ENCODE results near the gene RALGDS.
"Not testable (repeated sequence)": the region's sequence is repeated elsewhere in the genome, so short reads cannot be mapped to it uniquely, and the experiment has no call there.

The RALGDS gene

GRCh38 chr9:133104718-133105460, 16.2 kb downstream of the RALGDS start:
- no peak for DNase-seq

GRCh38 chr9:133103987-133104505, 17.0 kb downstream of the RALGDS start:
- DNase-seq = no peak

DNA sequence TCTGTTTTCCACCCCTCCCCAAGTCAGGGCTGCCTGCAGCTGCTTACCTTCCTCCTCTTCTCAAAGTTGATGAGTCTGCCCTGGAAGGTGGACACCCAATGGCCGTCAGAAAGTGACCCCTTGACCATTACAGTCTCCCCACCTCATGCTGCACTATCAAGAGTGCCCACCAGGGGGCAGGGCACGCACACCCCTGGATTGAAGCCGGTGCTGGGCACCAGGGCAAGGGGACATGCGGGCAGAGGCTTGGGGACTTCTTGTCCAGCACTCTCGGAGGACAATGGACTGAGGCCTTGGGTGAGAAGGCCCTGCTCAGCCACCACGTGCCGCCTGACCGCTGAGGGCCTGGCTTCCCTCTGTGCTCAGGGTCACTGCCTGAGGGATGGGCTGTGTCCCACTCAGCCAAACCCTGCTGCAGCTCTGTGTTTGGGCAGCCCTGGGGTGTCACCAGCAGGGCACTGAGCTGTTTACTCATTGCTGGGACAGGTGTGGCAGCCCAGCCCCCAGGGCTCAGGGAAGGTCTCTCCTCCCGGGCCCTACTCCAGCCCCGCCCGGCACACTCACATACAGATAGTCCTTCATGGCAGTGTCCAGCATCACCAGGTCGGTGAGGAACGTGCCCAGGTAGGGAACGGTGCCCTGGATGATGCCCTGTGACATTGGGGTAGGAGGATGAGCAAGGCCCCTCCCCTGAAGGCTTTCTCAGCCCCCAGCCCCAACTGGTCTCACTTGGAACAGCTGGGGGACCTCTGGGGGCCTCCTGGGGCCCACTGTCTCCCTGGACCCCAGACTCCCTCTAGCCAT, 17.7 kb downstream of the RALGDS start:
- DNase-seq = no peak

- no peak for DNase-seq
These were observed 18.6 kb downstream of the RALGDS start for GRCh38 chr9:133102190-133103021.

- no peak for DNase-seq
These were observed 19.5 kb downstream of the RALGDS start for GRCh38 chr9:133101356-133102189.

DNA sequence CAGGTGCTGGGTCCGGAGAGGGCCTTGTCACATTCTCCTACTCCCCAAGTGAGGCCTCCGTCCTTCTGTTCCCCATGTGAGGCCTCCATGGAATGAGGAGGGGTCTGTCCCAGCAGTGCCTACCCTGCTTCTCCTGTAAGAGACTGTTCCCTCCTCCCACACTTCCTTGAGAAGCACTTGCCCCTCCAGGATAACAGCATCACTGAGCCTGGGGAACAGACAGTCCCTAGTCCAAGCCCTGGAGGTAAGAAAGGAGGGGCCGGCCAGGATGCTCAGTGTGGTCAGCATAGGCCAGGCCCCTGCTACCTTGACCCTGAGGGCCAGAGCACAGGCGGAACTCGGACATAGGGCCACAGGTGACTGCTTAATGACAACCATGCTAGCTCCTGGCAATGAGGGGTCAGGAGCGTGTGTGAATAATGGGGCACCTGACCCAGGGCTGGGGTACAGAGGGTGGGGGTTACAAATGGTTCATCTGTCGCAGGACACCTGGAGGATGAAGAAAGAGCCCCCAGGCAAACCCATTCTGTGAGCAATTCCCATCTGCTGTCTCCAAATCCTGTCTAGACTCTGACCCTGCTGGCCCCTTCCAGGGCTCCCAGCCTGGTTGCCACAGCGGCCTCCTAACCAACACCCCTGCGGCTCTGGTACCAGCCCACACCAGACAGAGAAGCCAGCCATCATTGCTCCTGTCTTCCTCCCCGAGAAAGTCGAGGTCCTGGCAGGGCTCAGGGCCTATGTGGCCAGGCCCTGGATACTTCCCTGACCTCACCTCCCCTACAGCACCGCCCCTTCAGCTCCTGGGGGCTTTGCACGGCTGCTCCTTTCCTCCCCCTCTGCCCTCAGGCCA, 20.3 kb downstream of the RALGDS start:
- no peak for DNase-seq

DNA sequence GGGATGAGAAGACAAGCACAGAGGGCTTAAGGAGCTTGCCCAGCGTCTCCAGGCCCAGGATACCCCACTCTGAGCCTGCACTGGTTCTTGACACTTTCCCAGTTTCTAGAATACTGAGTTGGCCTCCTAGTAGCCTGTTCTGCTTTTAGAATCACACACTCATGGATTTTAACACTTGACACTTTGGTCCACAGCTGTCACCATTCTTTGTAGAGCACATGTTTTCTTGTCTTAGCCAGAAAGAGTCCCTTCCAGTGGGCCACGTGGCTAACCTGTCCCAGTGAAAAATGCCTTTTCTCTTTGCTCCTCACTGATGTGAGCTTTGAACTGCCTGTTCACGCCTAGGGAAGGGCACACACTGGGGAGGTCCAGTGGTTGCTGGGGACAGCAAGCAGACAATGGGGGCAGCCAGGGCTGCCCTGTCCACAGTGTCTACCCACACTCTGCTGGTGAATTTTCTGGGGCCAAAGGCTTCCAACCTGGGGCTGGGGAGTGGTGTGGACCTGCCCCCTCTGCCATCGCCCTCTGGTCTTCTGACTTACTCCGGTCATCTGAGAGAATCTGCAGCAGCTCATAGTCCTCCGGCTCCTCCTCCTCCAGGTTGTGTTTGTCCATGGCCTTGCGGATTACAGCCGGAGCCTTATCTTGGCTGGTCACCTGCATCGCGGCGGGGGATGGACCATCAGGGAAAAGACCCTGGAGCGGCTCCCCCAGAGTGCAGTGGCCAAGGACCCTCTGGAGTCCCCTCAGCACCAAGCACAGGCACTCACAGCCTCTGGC, 21.1 kb downstream of the RALGDS start:
- DNase-seq = no peak

DNA sequence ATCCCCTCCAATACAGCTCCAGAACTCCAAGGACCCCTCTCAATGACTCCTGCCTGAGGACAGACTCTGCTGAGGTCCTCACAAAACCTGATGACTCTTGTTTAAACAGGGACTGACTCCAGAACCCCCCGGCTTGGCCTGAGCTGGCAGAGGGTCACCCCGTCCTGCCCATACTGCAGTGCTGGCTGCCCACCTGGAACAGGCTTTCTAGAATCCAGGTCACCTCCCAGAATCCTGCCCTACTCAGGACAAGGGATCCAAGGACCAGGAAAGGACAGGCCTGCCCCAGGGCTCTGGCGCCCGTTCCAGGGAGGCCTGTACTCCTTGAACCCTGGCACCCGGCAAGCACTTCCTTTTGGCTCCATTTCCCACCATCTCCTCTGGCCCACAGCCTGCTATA, 22.2 kb downstream of the RALGDS start:
- DNase-seq = no peak

- no peak for DNase-seq
These were observed 22.8 kb downstream of the RALGDS start for GRCh38 chr9:133098104-133098754.

DNA sequence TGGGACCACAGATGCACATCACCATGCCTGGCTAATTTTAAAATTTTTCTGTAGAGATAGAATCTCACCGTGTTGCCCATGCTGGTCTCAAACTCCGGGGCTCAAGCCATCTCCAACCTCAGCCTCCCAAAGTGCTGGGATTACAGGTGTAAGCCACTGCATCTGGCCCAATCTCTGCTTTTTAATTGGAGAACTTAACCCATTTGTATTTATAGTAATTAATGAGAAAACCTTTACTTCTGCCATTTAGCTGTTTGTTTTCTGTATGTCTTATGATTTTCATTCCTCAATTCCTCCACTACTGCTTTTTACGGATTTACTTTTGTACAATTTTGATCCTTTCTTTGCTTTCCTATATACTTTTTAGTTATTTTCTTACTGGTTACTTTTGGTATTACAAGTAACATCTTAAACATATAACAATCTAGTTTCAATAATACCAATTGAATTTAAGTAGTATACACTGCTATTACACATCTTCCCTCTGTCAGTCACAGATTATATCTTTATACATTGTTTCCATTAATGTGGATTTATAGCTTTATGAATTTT, 26.1 kb downstream of the RALGDS start:
- DNase-seq = no peak

DNA sequence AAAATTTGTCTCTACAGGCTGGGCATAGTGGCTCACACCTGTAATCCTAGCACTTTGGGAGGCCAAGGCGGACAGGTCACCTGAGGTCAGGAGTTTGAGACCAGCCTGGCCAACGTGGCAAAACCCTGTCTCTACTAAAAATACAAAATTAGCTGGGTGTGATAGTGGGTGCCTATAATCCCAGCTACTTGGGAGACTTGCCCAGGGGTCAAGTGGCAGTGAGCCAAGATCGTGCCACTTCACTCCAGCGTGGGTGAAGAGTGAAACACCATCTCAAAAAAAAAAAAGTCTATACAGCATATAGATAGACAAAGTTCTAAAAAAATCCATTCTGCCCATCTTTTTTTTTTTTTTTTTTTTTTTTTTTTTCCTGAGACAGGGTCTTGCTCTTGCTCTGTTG, 26.7 kb downstream of the RALGDS start:
- not testable (repeated sequence) for DNase-seq

DNA sequence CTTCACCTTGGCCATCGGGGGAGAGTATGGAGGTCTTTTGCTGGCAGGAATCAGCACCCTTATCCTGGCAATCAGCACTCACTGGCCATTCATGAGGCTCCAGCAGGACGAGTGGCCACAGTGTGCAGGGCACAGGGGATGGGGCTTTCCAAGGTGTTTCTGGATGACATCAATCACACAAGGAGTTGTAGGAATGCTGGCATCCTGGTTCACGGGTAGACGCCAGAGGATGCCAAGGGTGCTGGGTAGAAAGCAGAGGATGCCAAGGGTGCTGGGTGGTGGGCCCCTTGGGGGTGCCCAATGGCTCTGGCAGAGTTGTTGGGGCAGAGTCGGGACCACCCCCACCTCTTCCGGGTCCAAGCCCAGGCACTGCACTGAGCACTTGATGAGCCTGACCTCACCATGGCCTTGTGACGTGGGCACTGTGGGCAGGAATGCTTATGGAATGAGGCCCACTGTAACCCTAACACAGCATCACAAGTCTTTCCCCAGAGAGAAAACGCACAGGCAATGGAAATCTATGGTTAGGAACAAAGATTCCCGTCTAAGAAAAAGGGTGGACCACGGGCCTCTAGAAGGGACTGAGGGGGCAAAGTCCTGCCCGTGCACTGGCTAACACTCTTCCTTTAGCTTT, 30.2 kb downstream of the RALGDS start:
- DNase-seq = no peak

GRCh38 chr9:133090187-133090586, 30.9 kb downstream of the RALGDS start:
- no peak for DNase-seq

- no peak for DNase-seq
These were observed 31.8 kb downstream of the RALGDS start for GRCh38 chr9:133089271-133089671.

- no peak for DNase-seq
These were observed 32.3 kb downstream of the RALGDS start for GRCh38 chr9:133088756-133089155.

GRCh38 chr9:133088146-133088750, 32.8 kb downstream of the RALGDS start:
- DNase-seq = no peak

- DNase-seq = no peak
These were observed 33.5 kb downstream of the RALGDS start for GRCh38 chr9:133087429-133088145.

DNA sequence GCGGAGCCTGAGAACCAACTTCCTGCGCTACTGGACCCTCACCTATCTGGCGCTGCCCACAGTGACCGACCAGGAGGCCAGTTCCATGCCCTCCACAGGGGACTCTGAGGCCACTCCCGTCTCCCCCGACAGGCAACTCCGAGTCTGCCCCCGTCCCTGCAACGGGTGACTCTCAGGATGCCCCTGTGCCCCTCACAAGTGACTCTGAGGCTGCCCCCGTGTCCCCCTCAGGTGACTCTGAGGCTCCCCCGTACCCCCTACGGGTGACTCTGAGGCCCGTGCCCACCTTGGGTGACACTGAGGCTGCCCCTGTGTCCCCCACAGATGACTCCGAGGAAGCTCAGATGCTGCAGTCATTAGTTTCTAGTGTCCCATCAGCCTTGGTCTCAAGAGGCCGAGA, 34.1 kb downstream of the RALGDS start:
- no peak for DNase-seq

All from activated gamma-delta T cell (primary cell).